Ishikawa (cell line): ENCODE data around the gene KLHL10.
A peak's percentile ranks its signal among the peaks of the same experiment; 100 is the strongest.

Experiments used
- CEBPB ChIP-seq: IDR thresholded peaks from 2 replicates; pipeline ENCODE4 v1.6.1; 2012
- CREB1 ChIP-seq: IDR thresholded peaks from 2 replicates; pipeline ENCODE4 v1.6.1; 2012; ENCODE audit warnings: low read depth
- EGR1 ChIP-seq: IDR thresholded peaks from 2 replicates; pipeline ENCODE4 v1.6.1; 2012
- EP300 ChIP-seq: IDR thresholded peaks from 2 replicates; pipeline ENCODE4 v1.6.1; 2012; ENCODE audit warnings: borderline replicate concordance
- FOXM1 ChIP-seq: IDR thresholded peaks from 2 replicates; pipeline ENCODE4 v1.6.1; 2012; ENCODE audit warnings: low read depth, borderline replicate concordance
- MAX ChIP-seq: IDR thresholded peaks from 2 replicates; pipeline ENCODE4 v1.6.1; 2012
- NFIC ChIP-seq: IDR thresholded peaks from 2 replicates; pipeline ENCODE4 v1.6.1; 2012
- RAD21 ChIP-seq: IDR thresholded peaks from 2 replicates; pipeline ENCODE4 v1.6.1; 2012; ENCODE audit warnings: low read depth
- REST ChIP-seq: IDR thresholded peaks from 2 replicates; pipeline ENCODE4 v1.6.1; 2012; ENCODE audit warnings: low read depth, mild to moderate bottlenecking
- TAF1 ChIP-seq: IDR thresholded peaks from 2 replicates; pipeline ENCODE4 v1.6.1; 2012; ENCODE audit warnings: low read depth, mild to moderate bottlenecking
- TCF12 ChIP-seq: IDR thresholded peaks from 2 replicates; pipeline ENCODE4 v1.6.1; 2012; ENCODE audit warnings: low read depth
- TEAD4 ChIP-seq: IDR thresholded peaks from 2 replicates; pipeline ENCODE4 v1.6.1; 2012
- USF1 ChIP-seq: IDR thresholded peaks from 2 replicates; pipeline ENCODE4 v1.6.1; 2012
- YY1 ChIP-seq: IDR thresholded peaks from 2 replicates; pipeline ENCODE4 v1.6.1; 2012; ENCODE audit warnings: low read depth
- ZBTB7A ChIP-seq: IDR thresholded peaks from 2 replicates; pipeline ENCODE4 v1.6.1; 2012; ENCODE audit warnings: low read depth

Gene KLHL10

GRCh38 chr17:41837761-41838538 is at the start of gene KLHL10:
Gene KLHL10 (plus strand): TSS chr17:41837825. CDS start chr17:41837933, 108 bp downstream.
- no peak for TF ChIP-seq EP300
- no peak for TF ChIP-seq YY1
- TF ChIP-seq RAD21 = no peak
- no peak for TF ChIP-seq FOXM1

GRCh38 chr17:41792845-41793783 is 44.5 kb upstream of the KLHL10 start:
- TF ChIP-seq TAF1 = no peak
- no peak for TF ChIP-seq CREB1
- no peak for TF ChIP-seq USF1
- no peak; the same call in 1 of the 2 replicates for TF ChIP-seq ZBTB7A
- TF ChIP-seq FOXM1 = no peak
- peak; percentile 75; the same call in 1 of the 2 replicates for TF ChIP-seq YY1
- TF ChIP-seq MAX = peak; percentile 41
- TF ChIP-seq CEBPB = no peak
- TF ChIP-seq EP300 = peak; percentile 37; the same call in 1 of the 2 replicates
- no peak; the same call in 1 of the 2 replicates for TF ChIP-seq TEAD4
- TF ChIP-seq REST = no peak
- TF ChIP-seq EGR1 = peak; percentile 80
- TF ChIP-seq TCF12 = peak; percentile 72
- no peak for TF ChIP-seq RAD21
- peak; percentile 40 for TF ChIP-seq NFIC

- no peak for TF ChIP-seq EGR1
- TF ChIP-seq YY1 = no peak
- TF ChIP-seq NFIC = no peak
- no peak for TF ChIP-seq EP300
- no peak for TF ChIP-seq USF1
- no peak for TF ChIP-seq CEBPB
- TF ChIP-seq TEAD4 = no peak
- TF ChIP-seq ZBTB7A = no peak
- no peak for TF ChIP-seq TCF12
- TF ChIP-seq TAF1 = no peak
- no peak for TF ChIP-seq RAD21
- TF ChIP-seq FOXM1 = no peak
- TF ChIP-seq CREB1 = no peak
- no peak for TF ChIP-seq REST
- no peak for TF ChIP-seq MAX
Measured at GRCh38 chr17:41793784-41794539, 43.7 kb upstream of the KLHL10 start.

- TF ChIP-seq RAD21 = no peak
- no peak for TF ChIP-seq MAX
- no peak for TF ChIP-seq EP300
- TF ChIP-seq ZBTB7A = no peak
- TF ChIP-seq CEBPB = no peak
- TF ChIP-seq TCF12 = no peak
Measured at GRCh38 chr17:41794540-41794975, 43.1 kb upstream of the KLHL10 start.
